HG03571 (cell line): ENCODE data around the gene COL6A1.
"Not testable (repeated sequence)": the region's sequence is repeated elsewhere in the genome, so short reads cannot be mapped to it uniquely, and the experiment has no call there.

Experiments used
- ATAC-seq: cut with Tn5 transposase; IDR thresholded peaks from one replicate; pipeline ENCODE4 v1.9.1; 2021; ENCODE audit not compliant: unreplicated experiment

Gene COL6A1

DNA sequence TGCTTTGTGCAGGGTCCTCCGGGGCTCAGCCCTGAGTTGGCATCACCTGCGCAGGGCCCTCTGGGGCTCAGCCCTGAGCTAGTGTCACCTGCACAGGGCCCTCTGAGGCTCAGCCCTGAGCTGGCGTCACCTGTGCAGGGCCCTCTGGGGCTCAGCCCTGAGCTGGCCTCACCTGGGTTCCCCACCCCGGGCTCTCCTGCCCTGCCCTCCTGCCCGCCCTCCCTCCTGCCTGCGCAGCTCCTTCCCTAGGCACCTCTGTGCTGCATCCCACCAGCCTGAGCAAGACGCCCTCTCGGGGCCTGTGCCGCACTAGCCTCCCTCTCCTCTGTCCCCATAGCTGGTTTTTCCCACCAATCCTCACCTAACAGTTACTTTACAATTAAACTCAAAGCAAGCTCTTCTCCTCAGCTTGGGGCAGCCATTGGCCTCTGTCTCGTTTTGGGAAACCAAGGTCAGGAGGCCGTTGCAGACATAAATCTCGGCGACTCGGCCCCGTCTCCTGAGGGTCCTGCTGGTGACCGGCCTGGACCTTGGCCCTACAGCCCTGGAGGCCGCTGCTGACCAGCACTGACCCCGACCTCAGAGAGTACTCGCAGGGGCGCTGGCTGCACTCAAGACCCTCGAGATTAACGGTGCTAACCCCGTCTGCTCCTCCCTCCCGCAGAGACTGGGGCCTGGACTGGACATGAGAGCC is 22.7 kb downstream of the COL6A1 start:
- no peak for ATAC-seq

DNA sequence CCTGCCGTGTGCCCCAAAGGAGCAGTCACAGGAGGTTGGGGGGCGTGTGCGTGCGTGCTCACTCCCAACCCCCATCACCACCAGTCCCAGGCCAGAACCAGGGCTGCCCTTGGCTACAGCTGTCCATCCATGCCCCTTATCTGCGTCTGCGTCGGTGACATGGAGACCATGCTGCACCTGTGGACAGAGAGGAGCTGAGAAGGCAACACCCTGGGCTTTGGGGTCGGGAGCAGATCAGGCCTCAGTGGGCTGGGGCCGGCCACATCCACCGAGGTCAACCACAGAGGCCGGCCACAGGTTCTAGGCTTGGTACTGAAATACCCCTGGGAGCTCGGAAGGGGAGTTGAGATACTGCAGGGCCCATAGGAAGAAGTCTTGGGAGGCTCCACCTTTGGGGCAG is 23.5 kb downstream of the COL6A1 start:
- no peak for ATAC-seq

- ATAC-seq, result no peak
These were observed 23.9 kb downstream of the COL6A1 start for GRCh38 chr21:46005481-46005881.

- not testable (repeated sequence) for ATAC-seq
These were observed 24.4 kb downstream of the COL6A1 start for GRCh38 chr21:46005894-46006546.

DNA sequence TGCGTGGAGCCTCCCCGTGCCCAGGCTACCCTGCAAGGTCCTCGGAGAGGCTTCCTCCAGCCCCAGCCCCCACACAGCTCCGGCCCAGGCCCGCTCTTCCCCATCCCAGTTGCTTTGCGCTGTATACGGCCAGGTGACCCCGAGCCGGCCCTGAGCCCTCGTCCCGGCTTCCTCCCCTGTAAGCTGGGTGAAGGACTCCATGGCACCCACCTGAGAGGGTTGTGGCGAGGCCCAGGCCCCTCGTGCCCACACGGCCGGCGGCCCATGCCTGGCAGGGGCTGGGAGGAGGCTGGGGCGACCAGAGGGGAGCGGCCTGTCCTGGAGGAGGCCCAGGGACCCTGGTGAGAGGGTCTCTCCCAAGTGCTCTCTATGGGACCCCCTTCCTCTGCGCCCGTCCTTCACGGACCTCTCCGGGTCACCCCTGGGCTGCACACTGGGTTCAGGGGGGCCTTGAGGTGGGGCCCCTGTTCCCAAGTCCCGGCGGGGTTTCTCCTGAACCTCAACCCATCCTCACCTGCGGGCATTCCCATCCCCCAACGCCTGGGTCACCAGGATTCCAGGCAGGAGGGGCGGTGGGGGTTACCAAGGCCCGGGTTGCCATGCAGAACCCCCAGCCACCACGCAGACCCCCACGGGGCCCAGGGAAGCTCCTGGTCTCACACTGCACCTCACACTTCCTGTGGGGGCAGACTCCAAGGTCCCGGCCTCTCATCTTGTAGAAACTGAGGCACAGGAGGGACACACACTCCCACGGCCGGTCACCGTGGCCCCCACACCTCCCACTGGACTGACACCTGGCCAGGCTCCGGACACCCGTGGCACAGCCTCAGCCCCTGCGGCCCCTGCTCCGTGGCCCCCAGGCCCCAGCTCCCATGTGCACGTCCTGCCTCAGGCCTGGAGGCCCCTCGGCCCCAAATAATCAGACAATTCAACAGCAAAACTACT is 25.2 kb downstream of the COL6A1 start:
- ATAC-seq, result no peak

DNA sequence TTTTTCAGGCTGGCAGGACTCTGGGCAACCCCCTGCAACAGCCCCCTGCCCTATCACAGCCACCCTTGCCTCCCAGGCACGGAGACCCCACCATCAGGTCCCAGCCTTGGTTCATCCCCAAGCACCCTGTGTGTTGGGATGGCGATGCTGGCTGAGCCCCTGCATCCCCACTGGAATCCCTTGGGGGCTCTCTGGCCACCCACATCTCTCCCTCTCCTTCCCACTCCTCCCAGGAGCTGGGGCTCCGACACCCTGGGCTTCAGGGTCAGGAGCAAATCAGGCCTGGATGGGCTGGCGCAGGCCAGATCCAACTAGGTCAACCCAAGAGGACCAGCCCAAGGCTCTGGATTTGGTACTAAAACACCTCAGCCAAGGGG is 25.9 kb downstream of the COL6A1 start:
- no peak for ATAC-seq

GRCh38 chr21:46008893-46009621 is 27.5 kb downstream of the COL6A1 start:
- no peak for ATAC-seq

- no peak for ATAC-seq
These were observed 28.6 kb downstream of the COL6A1 start for GRCh38 chr21:46009951-46010705.

DNA sequence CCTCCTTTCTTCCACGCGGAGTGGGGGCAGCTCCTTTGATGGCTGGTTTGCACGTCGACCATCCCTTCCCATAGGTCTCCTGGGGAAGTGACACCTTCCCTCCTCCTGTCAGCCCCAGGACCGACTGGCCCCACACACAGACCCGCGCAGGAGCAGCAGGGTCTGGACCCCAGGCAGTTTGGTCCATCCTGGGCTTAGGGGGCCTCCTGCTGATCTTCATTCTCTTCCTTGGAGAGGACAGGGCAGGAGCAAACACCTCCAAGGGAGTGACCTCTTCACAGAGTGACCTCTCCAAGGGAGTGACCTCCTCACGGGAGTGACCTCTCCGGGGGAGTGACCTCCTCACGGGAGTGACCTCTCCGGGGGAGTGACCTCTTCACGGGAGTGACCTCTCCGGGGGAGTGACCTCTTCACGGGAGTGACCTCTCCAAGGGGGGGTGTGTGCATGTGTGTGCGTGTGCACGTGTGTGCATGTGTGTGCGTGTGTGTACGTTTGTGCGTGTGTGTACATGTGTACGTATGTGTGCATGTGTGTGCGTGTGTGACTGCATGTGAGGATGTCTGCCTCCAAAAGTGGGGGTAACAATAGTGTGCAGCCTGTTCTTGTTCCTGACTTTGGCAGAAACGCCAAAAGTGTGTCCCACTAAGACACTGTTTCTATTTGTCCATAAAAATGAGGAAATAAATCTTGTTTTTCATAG is 29.8 kb downstream of the COL6A1 start:
- ATAC-seq, result no peak

- ATAC-seq, result no peak
These were observed 30.6 kb downstream of the COL6A1 start for GRCh38 chr21:46012154-46012553.

- ATAC-seq, result no peak
These were observed 33.3 kb downstream of the COL6A1 start for GRCh38 chr21:46014828-46015227.

DNA sequence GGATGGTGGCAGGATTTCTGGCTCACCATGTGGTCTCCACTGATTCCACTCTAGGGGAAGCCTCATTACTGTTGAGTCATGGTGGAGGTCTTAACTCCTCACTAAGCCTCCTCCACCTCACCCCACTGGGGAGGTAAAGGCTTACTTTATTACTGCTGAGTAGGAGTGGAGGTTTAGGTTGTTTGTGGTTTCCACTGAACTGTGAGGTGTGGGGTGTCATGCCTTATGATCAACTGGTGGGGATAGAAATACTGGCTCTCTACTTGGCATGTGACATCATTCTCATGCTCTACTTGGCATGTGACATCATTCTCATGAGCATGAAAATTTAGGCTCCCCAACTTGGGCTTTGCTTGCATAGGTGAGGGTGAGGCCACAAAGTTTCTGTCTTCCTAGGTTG is 35.6 kb downstream of the COL6A1 start:
- ATAC-seq, result no peak

DNA sequence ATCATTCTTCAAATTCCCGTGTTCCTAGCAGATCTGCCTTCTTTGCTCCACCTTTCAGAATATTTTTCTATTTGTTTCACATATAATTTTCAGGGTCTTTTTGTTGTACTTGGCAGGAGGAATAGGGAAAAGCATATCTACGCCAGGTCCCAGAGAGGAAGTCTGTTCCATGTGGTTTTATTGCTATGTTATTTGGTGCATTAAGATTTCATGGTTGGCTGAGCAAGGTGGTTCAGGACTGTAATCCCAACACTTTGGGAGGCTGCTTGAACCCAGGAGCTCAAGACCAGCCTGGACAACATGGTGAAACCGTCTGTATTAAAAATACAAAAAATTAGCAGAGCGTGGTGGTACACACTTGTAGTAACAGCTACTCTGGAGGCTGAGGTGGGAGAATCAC is 36.1 kb downstream of the COL6A1 start:
- ATAC-seq, result no peak

DNA sequence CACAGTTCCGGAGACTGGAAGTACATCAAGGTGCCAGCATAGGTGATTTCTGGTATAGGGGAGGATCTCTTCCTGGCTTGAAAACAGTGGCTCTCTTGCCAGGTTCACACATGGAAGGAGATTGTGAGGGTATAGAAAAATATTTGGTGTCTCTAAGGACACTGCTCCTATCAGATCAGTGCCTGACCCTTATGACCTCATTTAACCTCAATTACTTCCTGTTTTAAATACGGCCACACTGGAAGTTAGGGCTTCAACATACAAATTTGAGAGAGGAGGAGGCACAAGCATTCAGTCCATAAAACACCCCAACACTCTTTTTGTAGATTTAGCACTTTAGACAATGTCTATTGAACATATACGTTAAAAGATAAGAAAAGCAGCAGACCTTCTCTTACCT is 37.0 kb downstream of the COL6A1 start:
- no peak for ATAC-seq

- ATAC-seq, result no peak
These were observed 39.0 kb downstream of the COL6A1 start for GRCh38 chr21:46020581-46020980.

DNA sequence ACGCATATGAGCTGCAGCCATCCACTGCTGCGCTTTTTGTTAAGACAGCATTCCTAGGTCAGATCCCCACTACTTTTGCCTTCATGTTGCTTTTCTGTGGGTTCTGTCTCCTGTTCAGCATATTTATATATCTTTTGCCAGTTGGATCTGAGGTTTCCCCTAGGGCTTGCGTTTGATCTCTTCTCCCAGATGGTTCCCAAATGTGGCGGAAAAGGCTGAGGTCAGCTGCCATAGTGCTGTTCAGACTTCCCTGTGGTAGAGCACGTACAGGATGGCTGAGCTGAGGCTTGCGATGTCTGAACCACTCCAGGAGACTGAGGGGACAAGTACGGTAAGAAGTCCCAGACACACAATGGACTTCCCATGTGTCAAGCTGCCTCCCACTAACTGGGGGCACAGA is 39.8 kb downstream of the COL6A1 start:
- ATAC-seq, result no peak

- no peak for ATAC-seq
These were observed 40.5 kb downstream of the COL6A1 start for GRCh38 chr21:46021978-46022544.

DNA sequence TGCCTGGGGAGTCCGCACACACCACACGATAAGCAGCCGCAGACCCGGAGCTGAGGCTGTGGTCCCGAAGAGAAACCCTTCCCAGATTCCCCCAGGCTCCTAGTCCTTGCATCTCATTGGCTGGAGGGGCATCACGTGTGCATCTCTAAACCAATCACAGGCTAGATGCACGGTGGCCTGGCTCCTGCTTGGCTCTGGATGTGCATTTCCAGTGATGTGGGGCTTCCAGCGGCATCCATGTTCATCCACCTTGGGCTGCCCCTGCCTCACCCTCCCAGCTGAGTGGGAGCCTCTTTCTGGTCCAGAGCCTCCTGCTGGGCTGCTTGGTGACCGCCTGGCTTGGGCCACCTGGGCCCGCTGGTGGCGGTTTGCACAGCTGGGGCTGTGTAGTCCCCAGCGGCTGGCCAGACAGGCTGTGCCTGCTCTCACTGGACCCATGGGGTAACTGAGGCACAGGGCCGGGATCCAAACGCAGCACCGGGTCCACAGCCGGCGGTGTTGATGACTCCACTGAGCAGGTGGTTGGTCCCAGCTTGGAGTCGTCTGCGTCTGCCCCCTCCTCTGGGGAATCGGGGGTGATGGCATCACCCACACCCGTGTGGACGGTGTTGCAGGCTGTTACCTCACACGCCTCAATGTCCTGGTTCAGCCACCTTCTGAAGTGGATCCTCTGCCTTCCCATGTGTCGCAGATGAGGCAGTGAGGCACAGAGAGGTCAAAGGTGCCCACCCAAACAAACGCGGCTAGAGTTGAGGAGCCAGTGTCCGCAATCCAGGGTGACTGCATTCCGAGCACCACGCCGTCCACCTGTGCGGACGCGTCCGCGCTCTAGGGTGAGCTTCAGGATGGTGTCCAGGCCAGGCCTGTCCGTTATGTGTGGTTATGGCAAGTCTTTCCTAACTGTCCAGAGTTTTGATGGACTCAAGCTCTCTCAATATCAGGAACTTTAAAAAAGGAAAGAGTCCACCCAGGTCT is 41.3 kb downstream of the COL6A1 start:
- no peak for ATAC-seq
